ENCODE measurements around the gene FAM174C.

The FAM174C gene

DNA sequence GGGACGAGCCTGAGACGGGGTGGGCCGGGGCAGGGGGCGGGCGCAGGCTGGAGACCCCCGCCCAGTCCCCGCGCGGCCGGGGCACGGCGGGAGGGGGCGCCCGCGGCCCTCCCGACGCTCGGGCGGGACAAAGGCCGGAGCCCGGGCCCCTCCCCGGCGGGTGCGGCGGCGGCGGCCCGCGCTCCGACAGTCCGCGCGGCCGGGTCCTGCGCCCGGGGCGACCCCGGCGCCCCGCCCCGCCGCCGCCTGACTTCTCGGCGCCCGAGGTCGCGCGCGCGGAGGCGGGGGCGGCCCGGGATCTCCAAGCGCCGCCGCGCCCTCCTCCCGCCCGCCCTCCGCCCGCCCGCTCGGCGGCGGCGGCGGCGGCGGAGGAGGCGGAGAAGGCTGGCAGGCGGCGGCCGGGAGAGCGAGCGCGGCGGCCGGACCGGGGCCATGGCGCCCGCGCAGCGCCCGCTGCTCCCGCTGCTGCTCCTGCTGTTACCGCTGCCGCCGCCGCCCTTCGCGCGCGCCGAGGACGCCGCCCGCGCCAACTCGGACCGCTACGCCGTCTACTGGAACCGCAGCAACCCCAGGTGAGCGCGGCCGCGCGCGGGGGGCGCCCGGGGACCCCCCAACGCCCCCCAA is 10.5 kb downstream of the FAM174C start, which contains the start of gene EFNA2:
Gene EFNA2, plus strand, starts transcription at position 137 of the 624 bp plus-strand sequence. Its CDS starts 296 bp downstream, at position 433.
- Histone ChIP-seq H3K9me2 (replicated peaks; ENCODE audit: low read depth, low read length) (no peaks in the 10 kb centered on the region), H3K36me3 (ENCODE audit: insufficient read depth, low read length) (no peaks in the 10 kb centered on the region), H3K79me2 (ENCODE audit: insufficient read depth, low read length) (no peaks in the 10 kb centered on the region), H3K9ac (ENCODE audit: low read depth, low read length, poor library complexity, severe bottlenecking) (no peak within 1 kb of the TSS), H2AFZ (ENCODE audit: low read length) (no peak within 1 kb of the TSS), H3K4me1 (ENCODE audit: insufficient read depth, low read length, poor library complexity, severe bottlenecking) (no peaks in the 10 kb centered on the region), H3F3A (ENCODE audit: low read depth) (no peaks in the 10 kb centered on the region), H3K9me3 (ENCODE audit: insufficient read depth, low read depth, low read length) (no peaks in the 10 kb centered on the region), H3K27me3 (ENCODE audit: insufficient read depth, low read length, poor library complexity, severe bottlenecking) (no peaks in the 10 kb centered on the region), H3K4me2 (ENCODE audit: low read depth, low read length, poor library complexity, severe bottlenecking) (no peak within 1 kb of the TSS), H4K20me1 (ENCODE audit: insufficient read depth, low read length, poor library complexity, severe bottlenecking) (no peaks in the 10 kb centered on the region), H3K4me3 (ENCODE audit: low read length, poor library complexity, severe bottlenecking) (no peak within 1 kb of the TSS)
- TF ChIP-seq EZH2phosphoT487 (IDR thresholded peaks at IDR 0.05; ENCODE audit: borderline replicate concordance) = no peak
- TF ChIP-seq, protein P1, sequence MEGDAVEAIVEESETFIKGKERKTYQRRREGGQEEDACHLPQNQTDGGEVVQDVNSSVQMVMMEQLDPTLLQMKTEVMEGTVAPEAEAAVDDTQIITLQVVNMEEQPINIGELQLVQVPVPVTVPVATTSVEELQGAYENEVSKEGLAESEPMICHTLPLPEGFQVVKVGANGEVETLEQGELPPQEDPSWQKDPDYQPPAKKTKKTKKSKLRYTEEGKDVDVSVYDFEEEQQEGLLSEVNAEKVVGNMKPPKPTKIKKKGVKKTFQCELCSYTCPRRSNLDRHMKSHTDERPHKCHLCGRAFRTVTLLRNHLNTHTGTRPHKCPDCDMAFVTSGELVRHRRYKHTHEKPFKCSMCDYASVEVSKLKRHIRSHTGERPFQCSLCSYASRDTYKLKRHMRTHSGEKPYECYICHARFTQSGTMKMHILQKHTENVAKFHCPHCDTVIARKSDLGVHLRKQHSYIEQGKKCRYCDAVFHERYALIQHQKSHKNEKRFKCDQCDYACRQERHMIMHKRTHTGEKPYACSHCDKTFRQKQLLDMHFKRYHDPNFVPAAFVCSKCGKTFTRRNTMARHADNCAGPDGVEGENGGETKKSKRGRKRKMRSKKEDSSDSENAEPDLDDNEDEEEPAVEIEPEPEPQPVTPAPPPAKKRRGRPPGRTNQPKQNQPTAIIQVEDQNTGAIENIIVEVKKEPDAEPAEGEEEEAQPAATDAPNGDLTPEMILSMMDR (conservative IDR thresholded peaks at IDR 0.05; ENCODE audit: low read length) = no peak

DNA sequence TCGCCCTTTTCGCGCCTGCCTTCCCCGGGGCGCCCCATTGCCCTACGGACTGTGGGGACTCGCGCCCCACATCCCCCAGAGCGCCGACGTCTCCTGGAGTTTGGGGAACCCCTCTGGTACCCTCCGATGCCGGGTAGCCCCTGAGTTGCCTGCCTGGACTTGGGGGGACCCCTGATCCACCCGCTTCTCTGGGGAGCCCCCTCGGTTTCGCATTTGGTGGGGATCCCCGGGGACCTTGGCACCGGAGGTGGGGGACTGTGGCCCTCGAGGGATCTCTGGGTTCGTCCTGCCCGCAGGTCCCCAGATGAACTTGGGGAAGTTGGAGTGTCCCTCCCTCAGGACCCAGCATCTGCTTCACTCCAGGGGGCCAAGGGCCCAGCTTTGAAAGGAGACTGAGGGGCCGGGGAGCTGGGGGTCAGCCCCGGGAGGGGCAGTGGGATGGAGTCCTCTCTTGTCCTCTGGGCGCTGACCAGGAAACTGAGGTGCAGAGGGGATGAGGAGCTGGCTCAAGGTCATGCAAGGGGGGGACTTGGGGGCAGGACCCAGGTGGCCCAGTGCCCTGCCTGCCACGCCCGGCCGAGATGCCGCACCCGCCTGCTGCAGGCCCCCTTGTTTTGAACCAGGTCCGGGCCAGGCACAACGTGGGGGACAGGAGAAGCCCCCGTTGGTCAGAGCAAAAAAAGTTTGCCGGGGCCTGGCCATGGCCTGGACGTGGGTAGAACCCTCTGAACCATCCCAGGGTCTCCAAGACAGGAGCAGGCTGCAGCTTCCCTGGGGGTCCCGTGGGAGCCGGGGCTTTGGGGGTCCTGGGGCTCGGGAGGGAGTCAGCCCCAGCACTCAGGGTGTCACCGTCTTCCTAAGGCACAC is 11.4 kb downstream of the FAM174C start:
- no peak overlapping the region for H3K4me3 ChIP-seq (ENCODE audit: low read length, poor library complexity, severe bottlenecking)
- no peaks in the 10 kb centered on the region for H3F3A ChIP-seq (ENCODE audit: low read depth)
- no peaks in the 10 kb centered on the region for H4K20me1 ChIP-seq (ENCODE audit: insufficient read depth, low read length, poor library complexity, severe bottlenecking)
- no peaks in the 10 kb centered on the region for H3K4me1 ChIP-seq (ENCODE audit: insufficient read depth, low read length, poor library complexity, severe bottlenecking)
- H3K4me2 ChIP-seq (ENCODE audit: low read depth, low read length, poor library complexity, severe bottlenecking) = no peak overlapping the region
- H3K9ac ChIP-seq (ENCODE audit: low read depth, low read length, poor library complexity, severe bottlenecking) = no peak overlapping the region
- H3K79me2 ChIP-seq (ENCODE audit: insufficient read depth, low read length) = no peaks in the 10 kb centered on the region
- H3K36me3 ChIP-seq (ENCODE audit: insufficient read depth, low read length) = no peaks in the 10 kb centered on the region
- H3K27me3 ChIP-seq (ENCODE audit: insufficient read depth, low read length, poor library complexity, severe bottlenecking) = no peaks in the 10 kb centered on the region
- no peak for TF ChIP-seq EZH2phosphoT487 (IDR thresholded peaks at IDR 0.05; ENCODE audit: borderline replicate concordance)
- TF ChIP-seq, protein P1 (conservative IDR thresholded peaks at IDR 0.05; ENCODE audit: low read length) = no peak
- no peaks in the 10 kb centered on the region for H3K9me3 ChIP-seq (ENCODE audit: insufficient read depth, low read depth, low read length)
- H2AFZ ChIP-seq (ENCODE audit: low read length) = no peak overlapping the region
- H3K9me2 ChIP-seq (replicated peaks; ENCODE audit: low read depth, low read length) = no peaks in the 10 kb centered on the region

DNA sequence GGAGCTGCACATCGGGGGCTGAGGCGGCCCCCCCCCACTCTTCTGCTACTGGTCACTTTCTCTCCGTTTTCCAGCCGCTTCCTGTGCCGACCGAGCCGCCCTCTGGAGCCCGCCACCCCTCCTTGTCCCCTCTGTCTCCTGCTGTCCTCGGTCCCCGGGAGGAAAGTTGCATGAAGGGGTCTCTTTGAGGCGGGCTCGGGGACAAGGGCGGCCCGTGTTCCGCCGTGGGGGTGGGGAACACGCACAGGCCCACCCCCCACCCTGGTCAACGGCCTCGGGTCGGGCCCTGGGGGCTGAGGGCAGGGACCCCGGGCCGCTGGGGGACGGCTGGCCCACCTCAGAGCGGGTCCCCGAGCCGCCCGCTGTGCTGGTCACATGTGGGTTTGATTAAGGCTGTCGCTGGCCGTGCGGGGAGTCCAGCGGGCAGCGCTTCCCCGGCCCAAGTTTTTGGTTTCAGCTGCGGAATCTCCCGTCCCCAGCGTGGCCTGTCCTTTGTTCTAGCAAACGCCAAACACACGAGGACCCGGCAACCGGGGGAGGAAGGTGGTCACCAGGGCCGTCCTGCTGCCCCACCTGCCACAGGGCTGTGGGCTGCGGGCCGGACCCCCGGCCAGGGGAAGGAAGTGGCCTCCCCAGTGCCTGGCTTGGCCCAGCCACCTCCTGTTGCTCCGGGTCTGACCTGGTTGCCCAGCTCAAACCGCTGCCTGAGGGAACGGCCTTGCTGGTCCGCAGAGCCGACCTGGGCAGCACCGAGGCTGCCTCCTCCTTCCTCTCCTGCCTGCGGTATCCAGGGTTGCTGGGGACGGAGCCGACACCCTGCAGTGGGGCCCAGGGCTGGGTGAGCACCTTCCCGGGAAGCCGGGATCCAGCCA is 12.3 kb downstream of the FAM174C start:
- Histone ChIP-seq H3K4me2 (ENCODE audit: low read depth, low read length, poor library complexity, severe bottlenecking) (no peak overlapping the region), H3K9ac (ENCODE audit: low read depth, low read length, poor library complexity, severe bottlenecking) (no peak overlapping the region), H3K79me2 (ENCODE audit: insufficient read depth, low read length) (no peaks in the 10 kb centered on the region), H3K27me3 (ENCODE audit: insufficient read depth, low read length, poor library complexity, severe bottlenecking) (no peaks in the 10 kb centered on the region), H4K20me1 (ENCODE audit: insufficient read depth, low read length, poor library complexity, severe bottlenecking) (no peaks in the 10 kb centered on the region), H3F3A (ENCODE audit: low read depth) (no peaks in the 10 kb centered on the region), H3K36me3 (ENCODE audit: insufficient read depth, low read length) (no peaks in the 10 kb centered on the region), H3K9me3 (ENCODE audit: insufficient read depth, low read depth, low read length) (no peaks in the 10 kb centered on the region), H3K4me1 (ENCODE audit: insufficient read depth, low read length, poor library complexity, severe bottlenecking) (no peaks in the 10 kb centered on the region), H3K9me2 (replicated peaks; ENCODE audit: low read depth, low read length) (no peaks in the 10 kb centered on the region), H3K4me3 (ENCODE audit: low read length, poor library complexity, severe bottlenecking) (no peak overlapping the region), H2AFZ (ENCODE audit: low read length) (no peak overlapping the region)
- no peak for TF ChIP-seq EZH2phosphoT487 (IDR thresholded peaks at IDR 0.05; ENCODE audit: borderline replicate concordance)
- TF ChIP-seq, protein P1 (conservative IDR thresholded peaks at IDR 0.05; ENCODE audit: low read length) = no peak

All from Loucy (cell line).